ENCODE results near the gene PUM1.

Gene PUM1

DNA sequence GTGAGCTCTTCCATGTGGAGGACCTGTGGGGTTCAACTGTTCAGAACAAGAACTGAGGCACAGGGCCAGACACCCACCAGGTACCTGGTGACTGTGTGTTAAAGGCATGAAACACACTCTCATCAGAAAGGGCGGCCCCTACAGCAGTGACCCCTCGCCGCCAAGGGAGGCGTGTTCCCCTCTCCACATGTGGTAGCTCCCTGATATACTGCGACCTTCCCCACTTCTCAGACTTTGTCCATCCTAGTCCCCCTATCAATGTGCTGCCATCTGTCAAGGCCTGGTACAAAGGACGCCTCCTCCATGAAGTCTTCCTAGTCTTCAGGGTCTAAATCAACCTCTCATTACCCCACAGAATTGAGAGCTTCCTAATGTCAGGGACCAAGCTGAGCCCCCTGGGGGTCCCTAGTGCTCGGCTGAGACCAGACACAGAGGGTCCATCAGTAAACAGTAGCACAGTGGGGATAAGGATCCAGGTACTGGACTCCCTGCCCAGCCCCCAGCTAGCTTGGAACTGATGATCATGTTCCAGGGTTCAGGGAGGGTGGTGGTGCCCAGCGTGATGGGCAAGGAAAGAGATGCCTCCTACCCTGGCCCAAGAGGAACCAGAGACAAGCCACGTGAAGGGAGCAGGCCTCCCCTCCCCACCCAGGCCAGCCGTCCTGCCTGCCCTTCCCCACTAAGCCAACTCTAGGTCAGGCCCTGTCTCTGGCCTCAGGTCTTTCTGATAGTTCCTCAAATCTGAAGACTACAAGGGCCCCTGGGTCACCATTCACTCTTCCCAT lies 167.3 kb downstream of the PUM1 start:
- Histone ChIP-seq H3K27me3 (ENCODE audit: control insufficient read depth in 2 of 2, insufficient read depth in 2 of 2, low read length in 2 of 2) (no peaks in the 10 kb centered on the region), H3K27ac (ENCODE audit: low read depth in 2 of 2, low read length in 2 of 2) (no peak overlapping the region), H3K9me3 (ENCODE audit: control insufficient read depth in 2 of 2, low read length in 2 of 2) (no peaks in the 10 kb centered on the region), H3K4me3 (ENCODE audit: low read length in 2 of 2) (no peak overlapping the region), H3K36me3 (ENCODE audit: control insufficient read depth in 2 of 2, insufficient read depth in 2 of 2, low read length in 2 of 2) (no peaks in the 10 kb centered on the region), H3K4me1 (ENCODE audit: control insufficient read depth in 2 of 2, insufficient read depth in 2 of 2, low read length in 2 of 2) (peaks cover 5 to 11% of the 10 kb centered on the region in 2 donors), H3K9ac (ENCODE audit: low read depth in 1 of 2, low read length in 2 of 2) (no peak overlapping the region)

DNA sequence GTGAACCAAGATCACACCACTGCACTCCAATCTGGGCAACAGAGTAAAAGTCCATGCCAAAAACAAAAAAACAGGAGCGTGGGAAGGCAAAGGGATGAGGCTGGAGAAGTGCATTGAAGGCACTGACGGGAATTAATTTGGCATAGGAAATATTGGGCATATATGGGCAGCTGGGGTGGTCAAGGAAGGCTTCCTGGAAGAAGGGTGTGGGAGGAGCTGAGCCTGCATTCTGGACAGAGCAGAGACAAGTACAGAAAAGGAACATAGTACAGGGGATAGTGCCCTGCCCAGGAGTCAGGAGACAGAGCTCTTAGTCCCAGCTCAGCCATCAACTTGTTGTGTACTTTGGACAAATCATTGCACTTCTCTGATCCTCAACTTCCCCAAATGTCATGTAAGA lies 168.6 kb downstream of the PUM1 start:
- no peak overlapping the region for H3K4me3 ChIP-seq (ENCODE audit: low read length in 2 of 2)
- H3K36me3 ChIP-seq (ENCODE audit: control insufficient read depth in 2 of 2, insufficient read depth in 2 of 2, low read length in 2 of 2): no peaks in the 10 kb centered on the region
- H3K27me3 ChIP-seq (ENCODE audit: control insufficient read depth in 2 of 2, insufficient read depth in 2 of 2, low read length in 2 of 2): no peaks in the 10 kb centered on the region
- H3K9ac ChIP-seq (ENCODE audit: low read depth in 1 of 2, low read length in 2 of 2): no peak overlapping the region
- no peak overlapping the region for H3K27ac ChIP-seq (ENCODE audit: low read depth in 2 of 2, low read length in 2 of 2)
- H3K4me1 ChIP-seq (ENCODE audit: control insufficient read depth in 2 of 2, insufficient read depth in 2 of 2, low read length in 2 of 2): peaks cover 3 to 5% of the 10 kb centered on the region in 2 donors
- no peaks in the 10 kb centered on the region for H3K9me3 ChIP-seq (ENCODE audit: control insufficient read depth in 2 of 2, low read length in 2 of 2)

DNA sequence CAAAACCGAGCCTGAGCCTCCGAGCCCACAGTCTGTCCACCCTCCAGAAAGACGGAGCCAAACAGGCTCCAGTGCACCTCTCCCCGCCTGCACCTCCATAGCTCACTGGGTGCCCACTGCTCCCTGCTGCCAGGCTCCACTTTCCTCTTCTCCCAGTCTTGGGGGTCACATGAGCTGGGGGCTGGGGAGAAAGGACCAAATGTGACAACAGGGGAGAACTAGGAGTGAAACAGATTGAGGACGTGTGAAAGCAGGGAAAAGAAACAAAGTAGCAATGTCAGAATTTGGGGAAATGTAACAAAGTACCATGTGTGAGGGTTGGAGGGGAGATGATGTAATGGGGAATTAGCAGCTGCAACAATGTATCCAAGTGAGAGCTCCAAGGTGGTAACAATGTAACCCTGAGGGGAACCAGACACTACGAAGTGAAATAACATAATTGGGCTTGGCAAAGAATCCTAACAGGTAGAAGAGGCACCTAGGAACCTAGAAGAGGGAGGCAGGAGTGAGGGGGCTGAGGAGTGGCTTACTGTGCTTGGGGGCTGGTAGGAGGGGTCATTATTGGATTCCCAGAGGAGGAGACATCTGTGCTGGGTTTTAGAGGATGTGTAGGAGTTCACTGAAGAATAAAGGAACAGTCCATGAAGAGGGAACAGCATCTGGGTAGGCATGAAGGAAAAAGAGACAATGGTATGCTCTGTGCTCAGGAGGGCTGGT lies 169.4 kb downstream of the PUM1 start:
- H3K9me3 ChIP-seq (ENCODE audit: control insufficient read depth in 2 of 2, low read length in 2 of 2): no peaks in the 10 kb centered on the region
- no peaks in the 10 kb centered on the region for H3K27me3 ChIP-seq (ENCODE audit: control insufficient read depth in 2 of 2, insufficient read depth in 2 of 2, low read length in 2 of 2)
- peaks cover under 1 to 2% of the 10 kb centered on the region in 2 donors for H3K4me1 ChIP-seq (ENCODE audit: control insufficient read depth in 2 of 2, insufficient read depth in 2 of 2, low read length in 2 of 2)
- H3K9ac ChIP-seq (ENCODE audit: low read depth in 1 of 2, low read length in 2 of 2): no peak overlapping the region
- no peaks in the 10 kb centered on the region for H3K36me3 ChIP-seq (ENCODE audit: control insufficient read depth in 2 of 2, insufficient read depth in 2 of 2, low read length in 2 of 2)
- no peak overlapping the region for H3K4me3 ChIP-seq (ENCODE audit: low read length in 2 of 2)
- H3K27ac ChIP-seq (ENCODE audit: low read depth in 2 of 2, low read length in 2 of 2): no peak overlapping the region

DNA sequence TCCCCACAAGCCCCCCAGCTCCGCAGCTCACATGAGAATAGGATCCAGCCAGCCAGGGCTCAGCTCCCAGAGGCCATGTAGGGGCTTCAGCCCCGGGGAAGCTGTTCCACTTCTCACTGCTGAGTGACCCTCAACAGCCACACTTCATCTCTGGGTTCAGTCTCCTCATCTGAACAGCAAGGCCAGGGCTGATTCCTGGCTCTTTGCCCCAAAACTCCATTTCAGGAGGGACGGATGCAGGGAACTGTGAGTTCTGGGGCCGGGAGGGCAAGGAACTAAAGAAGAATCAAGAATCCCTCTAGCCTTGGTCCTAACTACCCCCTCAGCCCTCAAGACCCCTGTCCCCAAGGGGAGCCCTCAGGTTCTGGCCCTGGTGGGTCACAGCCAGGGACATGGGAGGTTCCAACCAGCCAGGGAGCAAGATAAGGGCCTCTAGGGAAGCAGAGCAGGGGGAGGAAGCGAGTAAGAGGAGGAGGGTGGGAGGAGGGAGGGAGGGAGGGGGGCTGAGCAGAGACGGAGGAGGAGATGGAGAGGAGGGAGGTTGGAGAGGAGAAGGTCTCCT lies 170.1 kb downstream of the PUM1 start:
- Histone ChIP-seq H3K9ac (ENCODE audit: low read depth in 1 of 2, low read length in 2 of 2) (no peak overlapping the region), H3K27ac (ENCODE audit: low read depth in 2 of 2, low read length in 2 of 2) (no peak overlapping the region), H3K4me3 (ENCODE audit: low read length in 2 of 2) (no peak overlapping the region), H3K36me3 (ENCODE audit: control insufficient read depth in 2 of 2, insufficient read depth in 2 of 2, low read length in 2 of 2) (no peaks in the 10 kb centered on the region), H3K4me1 (ENCODE audit: control insufficient read depth in 2 of 2, insufficient read depth in 2 of 2, low read length in 2 of 2) (peaks cover 0 to 2% of the 10 kb centered on the region in 2 donors), H3K9me3 (ENCODE audit: control insufficient read depth in 2 of 2, low read length in 2 of 2) (no peaks in the 10 kb centered on the region), H3K27me3 (ENCODE audit: control insufficient read depth in 2 of 2, insufficient read depth in 2 of 2, low read length in 2 of 2) (no peaks in the 10 kb centered on the region)

DNA sequence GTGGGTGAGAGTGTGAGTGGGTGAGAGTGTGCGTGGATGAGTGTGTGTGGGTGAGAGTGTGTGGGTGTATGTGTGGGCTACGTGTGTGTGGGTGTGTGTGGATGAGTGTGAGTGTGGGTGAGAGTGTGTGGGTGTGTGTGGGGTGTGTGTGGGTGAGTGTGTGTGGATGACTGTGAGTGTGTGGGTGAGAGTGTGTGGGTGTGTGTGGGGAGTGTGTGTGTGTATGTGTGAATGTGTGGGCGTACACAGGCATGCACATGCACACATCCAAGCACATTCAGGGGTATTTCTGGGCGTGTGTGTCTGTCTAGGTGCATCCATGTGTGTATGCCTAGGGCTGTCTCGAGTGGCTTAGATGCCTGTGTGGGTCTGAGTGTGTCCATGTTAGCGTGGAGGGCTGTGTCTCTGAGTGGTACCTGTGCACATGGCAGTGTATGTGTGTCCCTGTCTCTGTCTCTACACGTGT lies 171.0 kb downstream of the PUM1 start:
- H3K9me3 ChIP-seq (ENCODE audit: control insufficient read depth in 2 of 2, low read length in 2 of 2): no peaks in the 10 kb centered on the region
- H3K27ac ChIP-seq (ENCODE audit: low read depth in 2 of 2, low read length in 2 of 2): no peak overlapping the region
- H3K27me3 ChIP-seq (ENCODE audit: control insufficient read depth in 2 of 2, insufficient read depth in 2 of 2, low read length in 2 of 2): no peaks in the 10 kb centered on the region
- H3K4me3 ChIP-seq (ENCODE audit: low read length in 2 of 2): no peak overlapping the region
- no peaks in the 10 kb centered on the region for H3K36me3 ChIP-seq (ENCODE audit: control insufficient read depth in 2 of 2, insufficient read depth in 2 of 2, low read length in 2 of 2)
- peaks cover 0 to 2% of the 10 kb centered on the region in 2 donors for H3K4me1 ChIP-seq (ENCODE audit: control insufficient read depth in 2 of 2, insufficient read depth in 2 of 2, low read length in 2 of 2)
- no peak overlapping the region for H3K9ac ChIP-seq (ENCODE audit: low read depth in 1 of 2, low read length in 2 of 2)

DNA sequence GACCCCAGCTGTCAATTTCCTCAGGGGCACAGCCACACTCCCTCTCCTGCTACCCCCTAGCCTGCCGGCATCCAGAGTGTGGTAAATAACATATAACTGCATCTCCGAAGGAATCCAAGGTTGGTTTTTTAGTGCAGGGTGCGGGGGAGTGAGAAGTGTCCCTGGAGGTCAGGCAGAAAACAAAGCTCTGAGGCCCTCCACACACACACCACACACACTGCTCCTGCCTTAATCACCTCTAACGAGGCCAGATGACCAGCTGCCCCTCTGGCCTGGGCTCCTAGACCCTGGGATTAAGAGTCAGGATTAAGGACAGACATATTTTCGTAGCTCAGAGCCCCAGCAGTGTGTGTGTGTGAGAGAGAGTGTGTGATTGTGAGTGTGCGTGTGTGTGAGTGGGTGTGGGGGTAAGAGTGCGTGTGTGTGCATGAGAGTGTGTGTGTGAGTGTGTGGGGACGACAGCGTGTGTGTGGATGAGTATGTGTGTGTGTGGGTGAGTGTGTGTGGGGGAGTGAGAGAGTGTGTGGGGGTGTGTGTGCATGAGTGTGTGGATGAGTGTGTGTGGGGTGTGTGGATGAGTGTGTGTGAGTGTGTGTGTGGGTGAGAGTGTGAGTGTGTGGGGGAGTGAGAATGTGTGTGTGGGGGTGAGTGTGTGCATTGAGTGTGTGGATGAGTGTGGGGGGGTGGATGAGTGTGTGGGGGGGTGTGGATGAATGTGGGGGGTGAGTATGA lies 171.6 kb downstream of the PUM1 start:
- Histone ChIP-seq H3K9me3 (ENCODE audit: control insufficient read depth in 2 of 2, low read length in 2 of 2) (no peaks in the 10 kb centered on the region), H3K9ac (ENCODE audit: low read depth in 1 of 2, low read length in 2 of 2) (no peak overlapping the region), H3K27me3 (ENCODE audit: control insufficient read depth in 2 of 2, insufficient read depth in 2 of 2, low read length in 2 of 2) (no peaks in the 10 kb centered on the region), H3K36me3 (ENCODE audit: control insufficient read depth in 2 of 2, insufficient read depth in 2 of 2, low read length in 2 of 2) (no peaks in the 10 kb centered on the region), H3K27ac (ENCODE audit: low read depth in 2 of 2, low read length in 2 of 2) (no peak overlapping the region), H3K4me3 (ENCODE audit: low read length in 2 of 2) (no peak overlapping the region), H3K4me1 (ENCODE audit: control insufficient read depth in 2 of 2, insufficient read depth in 2 of 2, low read length in 2 of 2) (peaks cover 0 to 2% of the 10 kb centered on the region in 2 donors)

DNA sequence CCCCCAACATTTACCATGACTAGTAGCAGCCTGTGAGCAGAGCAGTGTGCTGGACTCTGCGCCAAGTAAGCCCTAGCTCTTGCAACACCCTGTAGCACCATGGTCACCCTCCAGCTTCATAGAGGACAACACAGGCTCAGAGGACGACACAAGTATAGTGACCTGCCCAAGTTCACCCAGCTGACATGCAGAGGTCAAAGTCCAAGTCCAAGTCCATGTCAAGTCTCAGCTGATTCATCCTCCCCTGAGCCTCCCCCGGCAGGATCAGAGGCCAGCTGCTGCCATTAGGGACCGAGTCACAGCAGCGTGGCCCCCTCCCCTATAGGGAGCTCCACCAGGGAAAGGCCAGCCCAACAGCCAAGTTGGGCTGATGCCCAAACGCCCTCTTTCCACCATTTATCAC lies 172.8 kb downstream of the PUM1 start:
- Histone ChIP-seq H3K4me1 (ENCODE audit: control insufficient read depth in 2 of 2, insufficient read depth in 2 of 2, low read length in 2 of 2) (peaks cover 0 to 2% of the 10 kb centered on the region in 2 donors), H3K9ac (ENCODE audit: low read depth in 1 of 2, low read length in 2 of 2) (no peak overlapping the region), H3K36me3 (ENCODE audit: control insufficient read depth in 2 of 2, insufficient read depth in 2 of 2, low read length in 2 of 2) (no peaks in the 10 kb centered on the region), H3K27ac (ENCODE audit: low read depth in 2 of 2, low read length in 2 of 2) (peak overlapping the region in 1 of 2 donors; percentile 9), H3K4me3 (ENCODE audit: low read length in 2 of 2) (no peak overlapping the region), H3K27me3 (ENCODE audit: control insufficient read depth in 2 of 2, insufficient read depth in 2 of 2, low read length in 2 of 2) (no peaks in the 10 kb centered on the region), H3K9me3 (ENCODE audit: control insufficient read depth in 2 of 2, low read length in 2 of 2) (no peaks in the 10 kb centered on the region)

DNA sequence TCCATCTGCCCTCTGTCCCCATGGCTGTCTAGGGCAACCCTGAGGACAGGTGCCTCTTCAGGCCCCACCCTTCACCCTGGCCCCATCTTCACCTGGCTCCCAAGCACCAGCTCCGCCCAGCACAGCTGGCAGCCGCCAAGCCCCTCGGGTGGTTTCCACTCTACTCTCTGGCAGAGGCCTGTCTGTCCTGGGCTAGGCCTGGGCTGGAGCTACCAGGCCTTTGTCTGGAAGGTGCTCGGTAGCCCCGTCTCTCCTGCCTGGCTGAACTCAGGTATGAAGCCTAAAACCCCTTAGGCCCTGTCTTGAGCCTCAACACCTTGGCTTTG lies 174.3 kb downstream of the PUM1 start:
- no peak overlapping the region for H3K9ac ChIP-seq (ENCODE audit: low read depth in 1 of 2, low read length in 2 of 2)
- H3K4me3 ChIP-seq (ENCODE audit: low read length in 2 of 2): no peak overlapping the region
- no peaks in the 10 kb centered on the region for H3K36me3 ChIP-seq (ENCODE audit: control insufficient read depth in 2 of 2, insufficient read depth in 2 of 2, low read length in 2 of 2)
- H3K9me3 ChIP-seq (ENCODE audit: control insufficient read depth in 2 of 2, low read length in 2 of 2): no peaks in the 10 kb centered on the region
- peaks cover 0 to 2% of the 10 kb centered on the region in 2 donors for H3K4me1 ChIP-seq (ENCODE audit: control insufficient read depth in 2 of 2, insufficient read depth in 2 of 2, low read length in 2 of 2)
- no peaks in the 10 kb centered on the region for H3K27me3 ChIP-seq (ENCODE audit: control insufficient read depth in 2 of 2, insufficient read depth in 2 of 2, low read length in 2 of 2)
- no peak overlapping the region for H3K27ac ChIP-seq (ENCODE audit: low read depth in 2 of 2, low read length in 2 of 2)

DNA sequence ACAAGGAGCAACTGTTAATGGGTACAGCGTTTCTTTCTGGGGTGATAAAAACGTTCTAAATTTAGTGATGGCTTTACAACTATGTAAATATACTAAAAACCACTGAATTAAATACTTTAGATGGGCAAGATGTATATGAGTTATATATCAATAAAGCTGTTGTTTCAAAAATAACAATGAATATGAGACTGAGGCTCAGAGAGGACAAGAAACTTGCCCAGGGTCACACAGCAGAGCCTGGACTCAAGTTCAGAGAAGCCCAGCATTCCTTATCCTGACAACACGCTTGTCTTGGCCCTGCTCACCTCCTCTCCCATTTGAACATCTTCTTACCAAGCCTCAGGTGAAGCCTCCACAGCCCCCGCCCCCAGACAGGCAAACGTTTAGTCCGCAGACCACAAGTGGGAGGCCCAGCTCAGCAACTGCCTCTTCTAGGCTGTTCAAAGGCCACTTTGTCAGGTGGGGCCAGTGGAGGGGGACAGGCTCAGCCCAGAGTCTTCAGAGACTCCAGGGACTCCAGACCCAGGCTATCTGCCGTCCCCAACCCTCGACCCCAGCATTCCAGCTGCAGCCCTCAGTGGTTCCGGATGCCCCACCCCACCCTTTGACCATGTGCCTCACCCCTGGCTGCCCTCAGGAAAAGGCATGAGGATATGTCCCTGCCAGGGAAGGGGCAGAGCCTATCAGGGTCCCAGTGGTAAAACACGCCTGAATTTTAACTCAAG lies 174.9 kb downstream of the PUM1 start:
- Histone ChIP-seq H3K4me1 (ENCODE audit: control insufficient read depth in 2 of 2, insufficient read depth in 2 of 2, low read length in 2 of 2) (peaks cover 0 to 2% of the 10 kb centered on the region in 2 donors), H3K27me3 (ENCODE audit: control insufficient read depth in 2 of 2, insufficient read depth in 2 of 2, low read length in 2 of 2) (no peaks in the 10 kb centered on the region), H3K27ac (ENCODE audit: low read depth in 2 of 2, low read length in 2 of 2) (no peak overlapping the region), H3K9ac (ENCODE audit: low read depth in 1 of 2, low read length in 2 of 2) (no peak overlapping the region), H3K4me3 (ENCODE audit: low read length in 2 of 2) (no peak overlapping the region), H3K9me3 (ENCODE audit: control insufficient read depth in 2 of 2, low read length in 2 of 2) (no peaks in the 10 kb centered on the region), H3K36me3 (ENCODE audit: control insufficient read depth in 2 of 2, insufficient read depth in 2 of 2, low read length in 2 of 2) (no peaks in the 10 kb centered on the region)

Data from mucosa of rectum (tissue), 2 donors.